H1 (cell line): ENCODE results near the gene CACNA2D3.

Experiments
- CEBPB ChIP-seq: IDR thresholded peaks from 2 replicates; pipeline ENCODE4 v1.6.1; 2012; ENCODE audit warnings: low read depth, low read length
- POLR2A ChIP-seq, 2 experiments: IDR thresholded peaks; 1 replicate in 1 of 2; 2 replicates in 1 of 2; pipeline ENCODE4 v1.6.1; 2011; ENCODE audit warnings: low read depth in 2 of 2, low read length in 2 of 2, mild to moderate bottlenecking in 2 of 2; ENCODE audit errors: control extremely low read depth in 1 of 2
- RNF2 ChIP-seq: fragments of 200-900, 300-1000 bp; sonication (generic); IDR thresholded peaks from 2 replicates; pipeline ENCODE4 v1.7.1; 2016; ENCODE audit warnings: borderline replicate concordance, low read depth, mild to moderate bottlenecking, antibody characterized with exemption, low read length; ENCODE audit not compliant: poor library complexity, severe bottlenecking; ENCODE audit errors: missing control alignments
- RXRA ChIP-seq: IDR thresholded peaks from 2 replicates; pipeline ENCODE4 v1.6.1; 2011; ENCODE audit warnings: low read depth, mild to moderate bottlenecking, low read length, moderate library complexity; ENCODE audit not compliant: insufficient read depth
- SP2 ChIP-seq: IDR thresholded peaks from 2 replicates; pipeline ENCODE4 v1.6.1; 2012; ENCODE audit warnings: mild to moderate bottlenecking, low read length, inconsistent platforms
- TAF1 ChIP-seq: IDR thresholded peaks from 2 replicates; pipeline ENCODE4 v1.6.1; 2011; ENCODE audit warnings: mild to moderate bottlenecking, low read depth, low read length
- TCF12 ChIP-seq: IDR thresholded peaks from 2 replicates; pipeline ENCODE4 v1.6.1; 2011; ENCODE audit warnings: low read depth, mild to moderate bottlenecking, low read length
- ZNF274 ChIP-seq: IDR thresholded peaks from 2 replicates; pipeline ENCODE4 v1.7.0; 2012; ENCODE audit warnings: low read length, borderline replicate concordance; ENCODE audit errors: extremely low read depth
- TF ChIP-seq, protein P1 (sequence below): IDR thresholded peaks from 2 replicates; pipeline ENCODE4 v1.6.1; 2012; ENCODE audit warnings: inconsistent platforms
- TF ChIP-seq, protein P2 (sequence below), 3 experiments: IDR thresholded peaks; 1 replicate in 2 of 3; 2 replicates in 1 of 3; pipeline versions ENCODE4 v1.5.1 to v1.6.1; 2011; ENCODE audit warnings: low read length in 3 of 3, mild to moderate bottlenecking in 3 of 3, inconsistent platforms in 2 of 3, low read depth in 1 of 3, moderate library complexity in 1 of 3; ENCODE audit not compliant: insufficient read depth in 1 of 3; ENCODE audit errors: control extremely low read depth in 1 of 3
- TF ChIP-seq, protein P3 (sequence below): IDR thresholded peaks from 2 replicates; pipeline ENCODE4 v1.6.1; 2012; ENCODE audit warnings: low read length, inconsistent platforms

DNA sequence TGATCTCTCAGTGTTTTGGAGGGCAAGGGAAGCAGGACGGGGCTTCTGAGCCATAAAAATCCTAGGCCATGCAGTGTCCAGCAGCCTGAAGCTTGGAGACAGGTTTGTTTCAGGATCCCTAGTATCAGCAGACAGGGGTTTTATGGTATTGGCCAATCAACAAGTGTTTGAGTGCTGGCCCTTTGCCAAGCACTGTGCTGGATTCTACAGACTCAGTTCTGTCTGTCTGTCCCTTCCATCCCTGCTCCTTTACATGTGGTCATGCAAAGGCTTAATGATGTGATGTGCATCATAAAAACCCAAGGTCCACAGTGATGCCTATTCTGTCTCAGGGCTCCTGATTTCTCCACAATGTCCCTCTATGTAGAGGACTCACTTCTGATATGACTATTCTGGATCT, 621.4 kb downstream of the CACNA2D3 start:
- TF ChIP-seq POLR2A (IDR thresholded peaks at IDR 0.05; ENCODE audit: control extremely low read depth in 1 of 2, low read depth in 2 of 2, low read length in 2 of 2) = no peak
- no peak for TF ChIP-seq ZNF274
- TF ChIP-seq, protein P1, sequence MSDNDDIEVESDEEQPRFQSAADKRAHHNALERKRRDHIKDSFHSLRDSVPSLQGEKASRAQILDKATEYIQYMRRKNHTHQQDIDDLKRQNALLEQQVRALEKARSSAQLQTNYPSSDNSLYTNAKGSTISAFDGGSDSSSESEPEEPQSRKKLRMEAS = no peak
- TF ChIP-seq, protein P2, sequence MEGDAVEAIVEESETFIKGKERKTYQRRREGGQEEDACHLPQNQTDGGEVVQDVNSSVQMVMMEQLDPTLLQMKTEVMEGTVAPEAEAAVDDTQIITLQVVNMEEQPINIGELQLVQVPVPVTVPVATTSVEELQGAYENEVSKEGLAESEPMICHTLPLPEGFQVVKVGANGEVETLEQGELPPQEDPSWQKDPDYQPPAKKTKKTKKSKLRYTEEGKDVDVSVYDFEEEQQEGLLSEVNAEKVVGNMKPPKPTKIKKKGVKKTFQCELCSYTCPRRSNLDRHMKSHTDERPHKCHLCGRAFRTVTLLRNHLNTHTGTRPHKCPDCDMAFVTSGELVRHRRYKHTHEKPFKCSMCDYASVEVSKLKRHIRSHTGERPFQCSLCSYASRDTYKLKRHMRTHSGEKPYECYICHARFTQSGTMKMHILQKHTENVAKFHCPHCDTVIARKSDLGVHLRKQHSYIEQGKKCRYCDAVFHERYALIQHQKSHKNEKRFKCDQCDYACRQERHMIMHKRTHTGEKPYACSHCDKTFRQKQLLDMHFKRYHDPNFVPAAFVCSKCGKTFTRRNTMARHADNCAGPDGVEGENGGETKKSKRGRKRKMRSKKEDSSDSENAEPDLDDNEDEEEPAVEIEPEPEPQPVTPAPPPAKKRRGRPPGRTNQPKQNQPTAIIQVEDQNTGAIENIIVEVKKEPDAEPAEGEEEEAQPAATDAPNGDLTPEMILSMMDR (IDR thresholded peaks at IDR 0.05; ENCODE audit: control extremely low read depth in 1 of 3, insufficient read depth in 1 of 3, low read depth in 1 of 3, low read length in 3 of 3) = no peak
- TF ChIP-seq TAF1 = no peak
- TF ChIP-seq RXRA = no peak
- no peak for TF ChIP-seq SP2
- no peak for TF ChIP-seq CEBPB
- TF ChIP-seq TCF12 = no peak
- TF ChIP-seq RNF2 = no peak
- TF ChIP-seq, protein P3, sequence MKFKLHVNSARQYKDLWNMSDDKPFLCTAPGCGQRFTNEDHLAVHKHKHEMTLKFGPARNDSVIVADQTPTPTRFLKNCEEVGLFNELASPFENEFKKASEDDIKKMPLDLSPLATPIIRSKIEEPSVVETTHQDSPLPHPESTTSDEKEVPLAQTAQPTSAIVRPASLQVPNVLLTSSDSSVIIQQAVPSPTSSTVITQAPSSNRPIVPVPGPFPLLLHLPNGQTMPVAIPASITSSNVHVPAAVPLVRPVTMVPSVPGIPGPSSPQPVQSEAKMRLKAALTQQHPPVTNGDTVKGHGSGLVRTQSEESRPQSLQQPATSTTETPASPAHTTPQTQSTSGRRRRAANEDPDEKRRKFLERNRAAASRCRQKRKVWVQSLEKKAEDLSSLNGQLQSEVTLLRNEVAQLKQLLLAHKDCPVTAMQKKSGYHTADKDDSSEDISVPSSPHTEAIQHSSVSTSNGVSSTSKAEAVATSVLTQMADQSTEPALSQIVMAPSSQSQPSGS = no peak
